ENCODE results near the gene PMPCA.

PMPCA gene

GRCh38 chr9:136373300-136374182 is 36.9 kb upstream of the PMPCA start, which contains the start of gene CARD9:
CARD9 (minus strand) TSS chr9:136373669; CDS start chr9:136372078, 1,591 bp downstream.
- no peak for DNase-seq (ENCODE audit: low read depth in 2 of 2)

GRCh38 chr9:136374183-136374575 is 36.3 kb upstream of the PMPCA start:
- no peak for DNase-seq (ENCODE audit: low read depth in 2 of 2)

- DNase-seq (ENCODE audit: low read depth in 2 of 2): no peak
Measured at GRCh38 chr9:136375096-136375495, 35.4 kb upstream of the PMPCA start.

GRCh38 chr9:136376457-136376856 is 34.0 kb upstream of the PMPCA start:
- DNase-seq (ENCODE audit: low read depth in 2 of 2): no peak

GRCh38 chr9:136377341-136378169 is 32.9 kb upstream of the PMPCA start:
- no peak for DNase-seq (ENCODE audit: low read depth in 2 of 2)

- DNase-seq (ENCODE audit: low read depth in 2 of 2): no peak
Measured at GRCh38 chr9:136378170-136379002, 32.1 kb upstream of the PMPCA start.

- no peak for DNase-seq (ENCODE audit: low read depth in 2 of 2)
Measured at GRCh38 chr9:136379003-136379287, 31.5 kb upstream of the PMPCA start.

- DNase-seq (ENCODE audit: low read depth in 2 of 2): no peak
Measured at GRCh38 chr9:136379401-136379800, 31.1 kb upstream of the PMPCA start.

- DNase-seq (ENCODE audit: low read depth in 2 of 2): no peak
Measured at GRCh38 chr9:136379891-136380290, 30.6 kb upstream of the PMPCA start.

GRCh38 chr9:136380381-136380780 is 30.1 kb upstream of the PMPCA start:
- no peak for DNase-seq (ENCODE audit: low read depth in 2 of 2)

- no peak for DNase-seq (ENCODE audit: low read depth in 2 of 2)
Measured at GRCh38 chr9:136381311-136381710, 29.1 kb upstream of the PMPCA start.

- DNase-seq (ENCODE audit: low read depth in 2 of 2): no peak
Measured at GRCh38 chr9:136381966-136382513, 28.4 kb upstream of the PMPCA start.

GRCh38 chr9:136383436-136383835 is 27.0 kb upstream of the PMPCA start:
- no peak for DNase-seq (ENCODE audit: low read depth in 2 of 2)

GRCh38 chr9:136385015-136385414 is 25.4 kb upstream of the PMPCA start:
- no peak for DNase-seq (ENCODE audit: low read depth in 2 of 2)

- DNase-seq (ENCODE audit: low read depth in 2 of 2): no peak
Measured at GRCh38 chr9:136386018-136386417, 24.4 kb upstream of the PMPCA start.

- DNase-seq (ENCODE audit: low read depth in 2 of 2): no peak
Measured at GRCh38 chr9:136387217-136387616, 23.2 kb upstream of the PMPCA start.

- DNase-seq (ENCODE audit: low read depth in 2 of 2): no peak
Measured at GRCh38 chr9:136389396-136389795, 21.1 kb upstream of the PMPCA start.

GRCh38 chr9:136391737-136392537 is 18.5 kb upstream of the PMPCA start:
- DNase-seq (ENCODE audit: low read depth in 2 of 2): no peak

GRCh38 chr9:136392538-136393449 is 17.7 kb upstream of the PMPCA start:
- DNase-seq (ENCODE audit: low read depth in 2 of 2): no peak

- no peak for DNase-seq (ENCODE audit: low read depth in 2 of 2)
Measured at GRCh38 chr9:136393531-136393930, 16.9 kb upstream of the PMPCA start.
